Inferior parietal cortex (tissue), 1 donor: Measurements from ENCODE around the gene DNAI4.
"Not testable (repeated sequence)": the region's sequence is repeated elsewhere in the genome, so short reads cannot be mapped to it uniquely, and the experiment has no call there.

Source experiments
- DNase-seq: peaks from one replicate; pipeline ENCODE4 v3.0.0-alpha.2; 2016; ENCODE audit errors: extremely low spot score

The DNAI4 gene

GRCh38 chr1:66831529-66832239 lies 93.0 kb downstream of the DNAI4 start:
- DNase-seq: no peak

- DNase-seq: no peak
These were observed 99.9 kb downstream of the DNAI4 start for GRCh38 chr1:66824771-66825170.

GRCh38 chr1:66809736-66810326 lies 114.8 kb downstream of the DNAI4 start:
- no peak for DNase-seq

- no peak for DNase-seq
These were observed 115.4 kb downstream of the DNAI4 start for GRCh38 chr1:66809245-66809644.

GRCh38 chr1:66795839-66796238 lies 128.8 kb downstream of the DNAI4 start:
- not testable (repeated sequence) for DNase-seq

- DNase-seq: no peak
These were observed 132.7 kb downstream of the DNAI4 start for GRCh38 chr1:66791621-66792610.

- no peak for DNase-seq
These were observed 136.3 kb downstream of the DNAI4 start for GRCh38 chr1:66788231-66788939.

GRCh38 chr1:66787641-66788040 lies 137.0 kb downstream of the DNAI4 start:
- DNase-seq: no peak

- not testable (repeated sequence) for DNase-seq
These were observed 138.9 kb downstream of the DNAI4 start for GRCh38 chr1:66785800-66786199.

- DNase-seq: no peak
These were observed 145.1 kb downstream of the DNAI4 start for GRCh38 chr1:66779475-66780078.

GRCh38 chr1:66778969-66779368 lies 145.7 kb downstream of the DNAI4 start:
- DNase-seq: no peak

- no peak for DNase-seq
These were observed 146.4 kb downstream of the DNAI4 start for GRCh38 chr1:66778266-66778665.

GRCh38 chr1:66777831-66778230 lies 146.8 kb downstream of the DNAI4 start:
- DNase-seq: no peak

GRCh38 chr1:66775646-66776045 lies 149.0 kb downstream of the DNAI4 start:
- DNase-seq: no peak

- no peak for DNase-seq
These were observed 150.2 kb downstream of the DNAI4 start for GRCh38 chr1:66774438-66774837.

- no peak for DNase-seq
These were observed 151.4 kb downstream of the DNAI4 start for GRCh38 chr1:66773227-66773626.

GRCh38 chr1:66770694-66771093 lies 154.0 kb downstream of the DNAI4 start:
- no peak for DNase-seq

- DNase-seq: no peak
These were observed 154.4 kb downstream of the DNAI4 start for GRCh38 chr1:66770240-66770639.

GRCh38 chr1:66769512-66770229 lies 155.0 kb downstream of the DNAI4 start:
- no peak for DNase-seq

- DNase-seq: no peak
These were observed 155.7 kb downstream of the DNAI4 start for GRCh38 chr1:66768965-66769364.

GRCh38 chr1:66767626-66768025 lies 157.0 kb downstream of the DNAI4 start:
- DNase-seq: no peak
